OCI-LY3 (cell line): Measurements from ENCODE around the gene LYPD6.

ENCODE experiments used
- EZH2phosphoT487 ChIP-seq: fragments of 200-600 bp; shearing (Covaris generic); IDR thresholded peaks from 2 replicates; pipeline ENCODE4 v1.6.1; 2018; ENCODE audit warnings: antibody characterized with exemption, mixed run types, low read depth
- TF ChIP-seq, protein P1 (sequence below): fragments of 200-600, 300-600 bp; sonication (generic); IDR thresholded peaks from 2 replicates; pipeline ENCODE4 v1.5.1; 2014; ENCODE audit warnings: antibody characterized with exemption, low read length, low read depth

- TF ChIP-seq EZH2phosphoT487, result no peak
- TF ChIP-seq, protein P1, sequence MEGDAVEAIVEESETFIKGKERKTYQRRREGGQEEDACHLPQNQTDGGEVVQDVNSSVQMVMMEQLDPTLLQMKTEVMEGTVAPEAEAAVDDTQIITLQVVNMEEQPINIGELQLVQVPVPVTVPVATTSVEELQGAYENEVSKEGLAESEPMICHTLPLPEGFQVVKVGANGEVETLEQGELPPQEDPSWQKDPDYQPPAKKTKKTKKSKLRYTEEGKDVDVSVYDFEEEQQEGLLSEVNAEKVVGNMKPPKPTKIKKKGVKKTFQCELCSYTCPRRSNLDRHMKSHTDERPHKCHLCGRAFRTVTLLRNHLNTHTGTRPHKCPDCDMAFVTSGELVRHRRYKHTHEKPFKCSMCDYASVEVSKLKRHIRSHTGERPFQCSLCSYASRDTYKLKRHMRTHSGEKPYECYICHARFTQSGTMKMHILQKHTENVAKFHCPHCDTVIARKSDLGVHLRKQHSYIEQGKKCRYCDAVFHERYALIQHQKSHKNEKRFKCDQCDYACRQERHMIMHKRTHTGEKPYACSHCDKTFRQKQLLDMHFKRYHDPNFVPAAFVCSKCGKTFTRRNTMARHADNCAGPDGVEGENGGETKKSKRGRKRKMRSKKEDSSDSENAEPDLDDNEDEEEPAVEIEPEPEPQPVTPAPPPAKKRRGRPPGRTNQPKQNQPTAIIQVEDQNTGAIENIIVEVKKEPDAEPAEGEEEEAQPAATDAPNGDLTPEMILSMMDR, result no peak
These were observed 117.9 kb downstream of the LYPD6 start for GRCh38 chr2:149448315-149448714.
